ENCODE measurements around the gene NETO2. TPM values are rescaled to one million over a fixed set of nuclear protein-coding genes. Genes with fewer than 3 reads are reported as not detected.

Gene NETO2
- total and polyA plus RNA-seq, 10 of the 15 experiments (the other 5 are each of a cell fraction or from before 2014, with no cell fraction given): 8.5 to 53.1 (median 27.0) TPM

DNA sequence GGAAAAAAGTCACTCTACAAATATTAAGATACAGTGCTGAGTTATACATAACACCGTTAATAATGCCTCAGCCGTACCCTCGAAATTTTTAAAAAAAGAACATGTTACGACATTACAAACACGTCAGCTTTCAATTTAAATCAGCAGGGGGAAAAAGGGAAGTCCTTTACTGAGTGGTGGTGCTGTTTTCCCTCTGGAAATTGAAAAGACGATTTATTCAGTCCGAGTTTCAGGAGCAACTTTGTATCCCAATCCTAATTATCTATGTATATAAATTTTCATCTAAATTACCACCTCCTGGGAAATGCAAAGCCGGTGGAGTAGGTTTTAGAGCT lies 1.3 kb downstream of the NETO2 start (continued):
- TF ChIP-seq POLR2AphosphoS2 (IDR thresholded peaks at IDR 0.05; ENCODE audit: low read depth, low read length) (no peak), HDGF (IDR thresholded peaks at IDR 0.05) (no peak), NFXL1 (IDR thresholded peaks at IDR 0.05; ENCODE audit: borderline replicate concordance) (no peak), NFIC (IDR thresholded peaks at IDR 0.05; ENCODE audit: low read depth, low read length) (peak; percentile 55; the same call in 1 of the 2 replicates), PAX5 (IDR thresholded peaks at IDR 0.05; ENCODE audit: borderline replicate concordance, low read depth, low read length) (no peak), NR2F1 (conservative IDR thresholded peaks at IDR 0.05) (no peak), MAX (IDR thresholded peaks at IDR 0.05; ENCODE audit: low read depth, low read length) (no peak), POU2F2 (IDR thresholded peaks at IDR 0.05; ENCODE audit: borderline replicate concordance, low read depth, low read length) (no peak), TAF1 (IDR thresholded peaks at IDR 0.05; ENCODE audit: borderline replicate concordance, low read depth, low read length) (no peak), BCLAF1 (IDR thresholded peaks at IDR 0.05) (no peak), NKRF (conservative IDR thresholded peaks at IDR 0.05) (no peak), ATF7 (IDR thresholded peaks at IDR 0.05; ENCODE audit: low read depth) (peak; percentile 78), MYC (IDR thresholded peaks at IDR 0.05; ENCODE audit: insufficient read depth, insufficient read length, insufficient replicate concordance, low read length, severe bottlenecking) (no peak), SMAD5 (IDR thresholded peaks at IDR 0.05; ENCODE audit: low read depth) (no peak), ZNF207 (IDR thresholded peaks at IDR 0.05; ENCODE audit: borderline replicate concordance) (no peak), FOXK2 (IDR thresholded peaks at IDR 0.05) (no peak), RELB (IDR thresholded peaks at IDR 0.05; ENCODE audit: low read depth) (peak; percentile 58; the same call in 1 of the 2 replicates), GABPA (IDR thresholded peaks at IDR 0.05; ENCODE audit: low read depth) (no peak), SKIL (IDR thresholded peaks at IDR 0.05; ENCODE audit: low read depth, poor library complexity, severe bottlenecking) (peak; percentile 32), POLR2A (IDR thresholded peaks at IDR 0.05; ENCODE audit: low read depth, low read length) (no peak), ZNF274 (IDR thresholded peaks at IDR 0.05; ENCODE audit: insufficient read depth, insufficient read length) (no peak)
- TF ChIP-seq, protein P1, sequence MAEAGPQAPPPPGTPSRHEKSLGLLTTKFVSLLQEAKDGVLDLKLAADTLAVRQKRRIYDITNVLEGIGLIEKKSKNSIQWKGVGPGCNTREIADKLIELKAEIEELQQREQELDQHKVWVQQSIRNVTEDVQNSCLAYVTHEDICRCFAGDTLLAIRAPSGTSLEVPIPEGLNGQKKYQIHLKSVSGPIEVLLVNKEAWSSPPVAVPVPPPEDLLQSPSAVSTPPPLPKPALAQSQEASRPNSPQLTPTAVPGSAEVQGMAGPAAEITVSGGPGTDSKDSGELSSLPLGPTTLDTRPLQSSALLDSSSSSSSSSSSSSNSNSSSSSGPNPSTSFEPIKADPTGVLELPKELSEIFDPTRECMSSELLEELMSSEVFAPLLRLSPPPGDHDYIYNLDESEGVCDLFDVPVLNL (IDR thresholded peaks at IDR 0.05; ENCODE audit: low read depth, low read length): no peak

Data from GM12878 (cell line).